Measurements from ENCODE around the gene REXO1. TPM values are rescaled to one million over a fixed set of nuclear protein-coding genes. Genes with fewer than 3 reads are reported as not detected.

Gene REXO1
- total RNA-seq, 2 donors from 2014 or later = 41.4 to 46.5 TPM

DNA sequence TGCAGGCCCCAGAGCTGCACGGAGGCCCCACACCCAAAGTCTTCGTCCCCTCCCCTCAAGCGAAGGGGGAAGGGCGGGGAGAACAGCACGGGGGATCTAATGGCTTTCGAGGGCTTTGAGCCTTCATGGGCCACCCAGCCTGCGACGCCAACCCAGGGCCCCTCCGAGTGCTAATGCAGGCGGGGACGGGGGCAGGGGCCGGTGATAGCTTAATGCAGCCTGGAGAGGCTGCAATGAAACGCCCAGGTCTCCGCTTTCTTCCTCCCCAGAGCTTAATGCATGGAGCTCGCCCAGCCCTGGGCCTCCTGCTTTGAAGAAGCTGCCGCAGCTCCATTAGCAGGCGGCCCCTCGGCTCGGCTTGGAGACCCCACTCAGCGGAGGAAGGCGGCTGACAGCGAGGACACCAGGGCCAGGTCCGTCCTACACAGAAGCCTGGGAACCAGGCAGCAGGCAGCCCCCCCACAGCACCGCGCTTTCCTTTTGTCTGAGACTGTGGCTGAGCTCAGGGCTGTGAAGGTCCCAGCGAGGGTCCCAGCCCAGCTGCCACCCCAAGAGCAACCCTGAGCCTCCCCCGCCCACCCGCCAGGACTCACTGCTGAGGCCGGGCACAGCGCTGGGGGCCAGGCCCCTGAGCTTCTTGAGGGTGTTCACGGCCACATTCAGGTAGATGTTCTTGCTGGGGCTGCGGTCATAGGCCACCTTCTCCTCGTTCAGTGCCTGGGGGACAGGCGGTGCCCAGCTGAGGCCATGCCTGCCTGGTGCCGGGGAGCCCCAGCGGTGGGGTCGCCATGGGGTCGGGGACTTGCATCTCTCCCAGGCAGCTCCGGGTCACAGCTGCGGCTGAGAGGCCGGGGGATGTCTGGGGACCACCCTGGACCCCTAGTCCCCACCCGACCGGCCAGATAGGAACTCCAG lies 28.7 kb downstream of the REXO1 start:
- no peaks in the 10 kb centered on the region for H3K4me1 Mint-ChIP-seq (ENCODE audit: low read depth)

DNA sequence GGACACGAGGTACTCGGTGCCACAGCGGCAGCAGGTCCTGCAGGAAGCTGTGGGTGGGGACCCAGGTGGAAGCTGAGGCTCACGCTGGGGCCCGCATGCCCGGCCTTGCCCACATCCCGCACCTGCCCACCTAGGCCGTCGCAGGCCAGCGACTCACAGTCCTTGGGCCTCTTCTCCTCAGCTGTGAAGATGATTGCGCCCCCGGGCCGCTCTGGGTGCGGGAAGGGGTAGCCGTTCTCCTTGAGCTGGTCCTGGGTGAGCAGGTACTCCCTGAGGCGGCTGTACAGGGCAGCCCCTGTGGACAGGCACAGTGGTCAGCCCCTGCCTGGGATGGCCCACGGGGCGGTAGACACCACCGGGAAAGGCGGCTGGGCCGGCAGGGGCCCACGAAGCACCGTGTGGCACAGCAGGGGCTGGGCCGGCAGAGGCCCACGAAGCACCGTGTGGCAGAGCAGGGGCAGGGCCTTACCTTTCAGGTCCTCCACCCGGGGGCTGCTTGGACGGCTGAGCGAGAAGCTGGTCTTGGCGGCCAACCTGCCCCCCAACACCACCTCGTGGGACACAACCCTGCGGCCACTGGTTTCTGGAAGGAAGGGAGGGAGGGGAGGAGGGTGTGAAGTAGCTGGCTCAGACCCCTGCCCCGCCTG lies 29.6 kb downstream of the REXO1 start:
- no peaks in the 10 kb centered on the region for H3K27me3 Mint-ChIP-seq (ENCODE audit: low read depth)
- ATAC-seq (replicated peaks in 1 of 2) (no peak), DNase-seq (no peak)
- no peaks in the 10 kb centered on the region for H3K9me3 Mint-ChIP-seq
- H3K36me3 Mint-ChIP-seq (ENCODE audit: insufficient read depth in 2 of 2) = peaks cover 0 to 6% of the 10 kb centered on the region in 2 donors
- no peak overlapping the region for H3K27ac Mint-ChIP-seq
- no peak overlapping the region for H3K4me3 Mint-ChIP-seq
- H3K4me1 Mint-ChIP-seq (ENCODE audit: low read depth) = no peaks in the 10 kb centered on the region

More for the DNA sequence above, 28.7 kb downstream of the REXO1 start:
- no peak for ATAC-seq (replicated peaks in 1 of 2)
- H3K27me3 Mint-ChIP-seq (ENCODE audit: low read depth) = no peaks in the 10 kb centered on the region
- peaks cover 0 to 9% of the 10 kb centered on the region in 2 donors for H3K36me3 Mint-ChIP-seq (ENCODE audit: insufficient read depth in 2 of 2)
- no peak overlapping the region for H3K4me3 Mint-ChIP-seq
- H3K27ac Mint-ChIP-seq = no peak overlapping the region
- no peak for DNase-seq
- no peaks in the 10 kb centered on the region for H3K9me3 Mint-ChIP-seq

DNA sequence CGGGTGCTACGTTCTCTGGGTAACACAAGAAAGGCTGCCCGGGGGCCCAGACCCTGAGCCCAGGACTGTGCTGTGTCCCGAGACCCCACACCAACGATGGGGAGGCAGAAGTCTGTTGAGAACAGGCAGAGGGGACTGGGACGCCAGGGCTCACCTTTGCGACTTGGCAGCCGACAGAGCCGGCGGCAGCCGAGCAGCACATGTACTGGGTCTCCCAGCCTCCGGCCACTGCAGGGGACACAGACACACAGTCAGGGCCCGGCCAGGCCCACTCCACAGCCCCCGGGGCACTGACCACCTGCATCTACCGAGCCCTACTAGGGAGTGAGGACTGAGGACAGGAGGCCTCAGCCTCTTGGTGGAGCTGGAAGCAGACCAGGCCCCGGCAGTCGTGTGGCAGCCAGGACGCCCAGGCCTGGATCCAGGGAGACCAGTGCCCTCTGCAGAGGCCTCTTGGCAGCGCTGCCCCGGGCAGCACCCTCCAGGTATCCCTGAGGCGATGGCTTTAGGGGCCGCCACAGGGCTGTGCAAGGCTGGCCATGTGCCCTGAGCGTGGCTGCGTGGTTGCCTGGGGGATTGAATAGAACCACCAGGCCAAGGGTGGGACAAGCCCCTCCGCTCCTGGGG lies 30.6 kb downstream of the REXO1 start:
- Mint-ChIP-seq H3K27me3 (ENCODE audit: low read depth) (no peaks in the 10 kb centered on the region), H3K9me3 (no peaks in the 10 kb centered on the region), H3K27ac (no peak overlapping the region), H3K36me3 (ENCODE audit: insufficient read depth in 2 of 2) (peaks cover 0 to 6% of the 10 kb centered on the region in 2 donors), H3K4me1 (ENCODE audit: low read depth) (peaks cover 6% of the 10 kb centered on the region), H3K4me3 (no peak overlapping the region)
- ATAC-seq (replicated peaks in 1 of 2) (no peak), DNase-seq (no peak)

DNA sequence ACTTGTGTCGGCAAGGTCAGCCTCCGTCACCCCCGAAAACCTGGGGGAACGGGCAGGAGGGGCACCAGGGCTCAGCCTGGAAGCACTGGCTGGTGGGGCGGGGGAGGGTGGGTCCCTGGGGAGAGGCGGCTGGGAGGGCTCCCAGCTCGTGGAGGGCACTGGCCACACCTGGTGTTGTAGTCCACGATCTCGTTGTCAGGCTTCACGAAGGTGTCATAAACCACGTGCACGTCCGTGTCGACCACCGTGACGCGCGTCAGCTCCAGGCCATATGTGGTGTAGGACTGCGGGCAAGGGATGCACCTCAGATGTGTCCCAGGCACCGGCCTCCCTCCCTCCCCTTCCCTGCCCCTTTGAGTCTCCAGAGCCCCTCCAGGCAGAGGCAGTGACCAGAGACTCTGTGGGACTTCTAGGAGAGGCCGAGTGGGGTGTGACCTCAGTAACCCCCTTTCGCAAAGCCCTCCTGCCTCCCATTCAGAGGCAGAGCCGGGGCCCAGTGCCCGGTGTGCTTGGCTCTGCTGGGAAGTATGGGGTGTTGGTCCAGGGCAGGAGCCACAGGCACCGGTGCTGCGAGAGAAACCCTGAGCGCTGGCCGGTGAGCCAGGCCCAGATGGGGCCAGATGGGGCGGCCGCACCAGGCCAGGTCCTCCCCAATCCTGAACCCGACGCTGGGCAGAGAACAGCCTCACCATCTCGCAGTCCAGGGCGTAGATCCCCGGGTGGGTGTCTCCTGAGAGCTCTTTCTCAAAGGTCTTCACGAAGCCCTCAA lies 31.6 kb downstream of the REXO1 start:
- peaks cover 9% of the 10 kb centered on the region for H3K4me1 Mint-ChIP-seq (ENCODE audit: low read depth)
- H3K27ac Mint-ChIP-seq = no peak overlapping the region
- ATAC-seq (replicated peaks in 1 of 2) (no peak), DNase-seq (no peak)
- H3K4me3 Mint-ChIP-seq = no peak overlapping the region
- H3K27me3 Mint-ChIP-seq (ENCODE audit: low read depth) = no peaks in the 10 kb centered on the region
- H3K9me3 Mint-ChIP-seq = no peaks in the 10 kb centered on the region
- H3K36me3 Mint-ChIP-seq (ENCODE audit: insufficient read depth in 2 of 2) = peaks cover 0 to 6% of the 10 kb centered on the region in 2 donors

DNA sequence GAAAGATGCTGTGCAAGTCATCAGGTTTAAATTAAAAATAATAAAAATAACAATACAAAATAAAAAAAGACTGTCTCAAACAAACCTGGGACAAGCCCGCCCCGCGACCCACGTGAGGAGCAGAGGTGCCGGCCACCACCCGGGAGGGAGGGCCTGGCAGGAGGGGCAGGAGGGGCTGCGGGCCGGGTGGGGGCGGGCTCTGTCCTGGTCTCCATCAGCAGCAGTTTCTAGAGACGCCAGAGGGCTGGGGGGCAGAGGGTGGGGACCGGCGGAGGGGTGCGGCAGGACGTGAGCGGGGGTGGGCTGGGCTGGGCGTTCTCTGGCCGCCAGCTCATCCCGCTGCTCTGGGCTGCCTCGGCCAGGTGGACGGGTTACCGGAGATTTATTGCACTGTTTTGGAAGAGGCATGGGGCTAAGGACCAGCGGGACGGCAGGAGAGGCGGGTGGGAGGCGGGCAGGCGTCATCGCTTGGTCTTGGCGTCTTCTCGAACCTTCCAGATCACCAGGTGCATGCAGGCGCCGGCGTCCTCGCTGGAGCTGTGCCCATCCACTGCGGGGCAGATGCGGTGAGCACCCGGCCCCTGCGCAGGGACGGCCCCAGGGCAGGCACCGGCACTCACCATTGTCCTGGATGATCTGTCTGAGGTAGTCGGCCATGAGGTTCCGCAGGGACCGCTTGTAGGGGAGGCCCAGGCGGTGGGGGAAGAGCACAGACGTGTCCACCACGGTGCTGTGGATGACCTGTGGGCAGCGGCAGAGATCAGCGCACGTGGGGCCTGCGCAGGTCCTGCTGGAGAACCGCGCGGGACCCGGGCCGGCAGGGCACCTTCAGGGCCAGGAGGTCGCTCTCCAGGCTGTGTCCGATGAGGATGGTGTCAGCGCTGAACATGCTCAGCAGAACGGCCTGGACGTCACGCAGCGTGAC lies 32.4 kb downstream of the REXO1 start:
- ATAC-seq (replicated peaks in 1 of 2) = no peak
- Mint-ChIP-seq H3K9me3 (no peaks in the 10 kb centered on the region), H3K4me3 (no peak overlapping the region), H3K27me3 (ENCODE audit: low read depth) (no peaks in the 10 kb centered on the region), H3K27ac (no peak overlapping the region), H3K4me1 (ENCODE audit: low read depth) (peaks cover 17% of the 10 kb centered on the region), H3K36me3 (ENCODE audit: insufficient read depth in 2 of 2) (peaks cover 0 to 4% of the 10 kb centered on the region in 2 donors)
- DNase-seq = no peak

DNA sequence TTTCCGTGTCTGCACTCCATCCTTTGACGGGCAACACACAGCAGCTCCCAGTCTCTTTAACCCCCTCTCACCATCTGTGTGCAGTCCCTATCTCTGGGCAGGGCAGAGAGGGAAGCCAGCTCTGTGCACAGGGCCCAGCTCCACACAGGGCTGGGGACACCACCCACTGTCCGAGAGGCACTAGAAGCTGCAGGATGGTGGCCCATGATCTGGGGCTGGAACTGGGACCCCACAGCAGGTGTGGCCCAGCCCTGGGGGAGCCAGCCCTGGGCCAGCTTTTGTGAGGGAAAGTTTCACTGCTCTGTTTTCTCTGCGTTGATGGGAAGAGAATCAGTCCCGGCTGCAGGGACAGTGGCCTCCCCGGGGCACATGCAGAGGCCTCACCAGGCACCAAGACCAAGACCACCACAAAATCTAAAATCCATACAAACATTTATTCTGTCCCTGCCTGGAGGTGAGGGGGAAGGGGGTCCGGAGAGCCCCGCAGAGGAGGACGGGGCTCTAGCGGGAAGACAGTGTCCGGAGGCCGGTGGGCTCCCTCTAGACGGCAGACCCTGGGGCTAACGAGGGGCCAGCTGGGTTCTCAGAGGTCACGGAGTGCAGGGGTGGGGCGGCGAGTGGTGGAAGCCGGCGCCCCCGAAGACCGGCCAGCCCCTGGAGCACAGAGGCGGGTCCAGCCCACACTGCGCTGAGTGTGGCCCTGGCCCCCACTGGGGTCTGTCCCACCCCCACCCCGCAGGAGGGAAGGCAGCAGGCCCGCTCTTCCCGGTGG lies 33.3 kb downstream of the REXO1 start:
- Mint-ChIP-seq H3K4me3 (no peak overlapping the region), H3K4me1 (ENCODE audit: low read depth) (peaks cover 17% of the 10 kb centered on the region), H3K36me3 (ENCODE audit: insufficient read depth in 2 of 2) (no peaks in the 10 kb centered on the region), H3K27ac (no peak overlapping the region), H3K9me3 (no peaks in the 10 kb centered on the region), H3K27me3 (ENCODE audit: low read depth) (no peaks in the 10 kb centered on the region)
- DNase-seq (no peak), ATAC-seq (replicated peaks in 1 of 2) (no peak)

DNA sequence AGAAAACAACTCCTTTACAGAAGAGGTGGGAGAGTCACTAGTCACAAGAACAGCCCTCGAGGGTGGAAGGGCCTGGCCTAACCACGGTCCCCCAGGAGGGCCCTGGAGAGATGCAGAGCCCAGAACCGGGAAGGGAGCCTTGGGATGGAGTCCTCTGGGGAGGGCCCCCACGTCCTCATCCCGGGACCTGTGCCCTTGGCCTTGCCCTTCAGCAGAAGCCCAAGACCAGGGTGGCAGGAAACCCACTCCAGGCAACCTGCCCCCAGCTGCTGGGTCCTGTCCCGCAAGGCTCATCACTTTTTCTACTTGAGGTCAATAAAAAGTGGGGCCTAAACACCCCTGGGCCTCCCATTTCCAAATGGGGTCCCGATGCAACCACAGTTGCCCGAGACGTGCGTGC lies 33.9 kb downstream of the REXO1 start:
- no peak overlapping the region for H3K4me3 Mint-ChIP-seq
- no peaks in the 10 kb centered on the region for H3K9me3 Mint-ChIP-seq
- H3K4me1 Mint-ChIP-seq (ENCODE audit: low read depth) = peaks cover 17% of the 10 kb centered on the region
- DNase-seq = no peak
- no peaks in the 10 kb centered on the region for H3K36me3 Mint-ChIP-seq (ENCODE audit: insufficient read depth in 2 of 2)
- H3K27me3 Mint-ChIP-seq (ENCODE audit: low read depth) = no peaks in the 10 kb centered on the region
- H3K27ac Mint-ChIP-seq = no peak overlapping the region
- ATAC-seq (replicated peaks in 1 of 2) = no peak

DNA sequence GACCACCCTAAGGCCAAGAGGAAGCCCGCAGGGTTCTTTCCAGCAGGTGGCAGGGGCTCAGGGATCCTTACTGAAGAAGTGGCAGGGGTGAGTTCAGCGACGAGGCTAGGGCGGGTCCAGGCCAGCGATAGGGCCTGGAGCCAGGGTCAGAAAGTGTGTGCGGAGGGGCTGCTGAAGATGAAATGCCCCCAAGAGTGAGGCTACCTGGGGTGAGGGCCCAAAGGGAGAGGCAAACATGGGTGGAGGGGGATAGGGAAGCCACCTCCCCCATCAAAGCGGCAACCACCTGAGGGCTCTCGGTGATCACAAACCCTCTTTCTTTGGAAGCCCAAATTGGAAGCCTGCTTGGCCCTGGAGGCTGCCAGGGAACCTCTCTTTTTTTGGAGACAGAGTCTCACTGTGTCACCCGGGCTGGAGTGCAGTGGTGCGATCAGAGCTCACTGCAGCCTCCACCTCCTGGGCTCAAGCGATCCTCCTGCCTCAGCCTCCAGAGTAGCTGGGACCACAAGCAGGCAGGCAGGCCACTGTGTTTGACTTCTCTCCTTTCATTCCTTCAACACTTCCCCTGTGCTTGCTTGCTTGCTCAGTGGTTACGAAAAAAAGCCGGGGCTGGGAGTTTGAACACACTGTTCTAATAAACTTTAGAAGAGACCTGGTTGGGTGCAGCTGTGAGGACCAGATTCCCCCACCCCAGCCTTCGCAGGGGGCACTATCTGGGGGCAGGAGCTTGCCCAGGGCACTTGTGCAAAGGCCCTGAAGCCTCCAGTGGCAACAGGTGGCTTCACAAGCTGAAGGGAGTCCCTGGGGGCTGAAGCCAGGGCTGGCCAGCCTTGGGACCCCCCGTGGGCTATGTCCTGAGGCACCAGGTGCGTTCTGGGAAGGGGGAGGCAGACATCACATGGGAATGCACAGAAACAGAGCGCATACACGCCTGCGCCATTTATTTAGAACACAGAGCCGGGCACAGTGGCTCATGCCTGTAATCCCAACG lies 34.8 kb downstream of the REXO1 start:
- Mint-ChIP-seq H3K36me3 (ENCODE audit: insufficient read depth in 2 of 2) (no peaks in the 10 kb centered on the region), H3K9me3 (no peaks in the 10 kb centered on the region), H3K4me1 (ENCODE audit: low read depth) (peaks cover 17% of the 10 kb centered on the region), H3K4me3 (peak overlapping the region; percentile 79 to 95), H3K27me3 (ENCODE audit: low read depth) (no peaks in the 10 kb centered on the region), H3K27ac (peak overlapping the region; percentile 35)
- DNase-seq (no peak), ATAC-seq (replicated peaks in 1 of 2) (no peak)

DNA sequence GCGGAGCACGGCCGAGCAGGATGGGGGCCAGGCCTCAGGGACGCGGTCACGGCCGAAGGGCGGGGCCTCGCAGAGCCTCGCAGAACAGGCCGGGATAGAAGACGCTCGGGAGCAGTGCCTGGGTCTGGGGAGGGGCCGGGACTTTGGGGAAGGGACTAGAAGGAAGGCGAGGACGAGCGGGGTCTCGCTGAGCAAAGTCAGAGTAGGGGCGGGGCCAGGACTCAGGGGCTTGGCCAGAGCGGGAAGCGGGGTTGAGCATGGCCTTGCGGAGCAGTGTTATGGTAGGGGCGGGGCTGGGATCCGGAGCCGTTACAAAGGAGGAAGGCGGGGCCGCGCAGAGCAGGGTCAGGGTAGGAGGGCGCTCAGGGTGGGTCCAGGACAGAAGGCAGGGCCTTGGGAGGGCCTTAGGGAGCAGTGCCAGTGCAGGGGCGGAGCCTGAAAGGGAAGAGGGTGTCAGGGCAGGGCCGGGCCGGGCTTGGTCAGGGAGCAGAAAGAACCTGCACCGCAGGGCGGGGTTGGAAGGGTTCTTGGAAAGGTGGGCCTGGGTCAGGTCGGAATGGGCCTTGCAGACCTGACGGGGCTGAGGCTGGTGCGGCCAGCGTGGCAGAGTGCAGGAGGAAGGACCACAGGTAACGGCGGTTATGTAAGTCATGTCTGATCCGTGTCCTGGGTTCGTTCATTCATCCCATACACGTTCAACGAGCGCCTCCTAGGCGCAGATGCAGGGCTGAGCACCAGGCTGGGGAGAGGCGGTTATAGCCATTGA lies 35.7 kb downstream of the REXO1 start:
- ATAC-seq (replicated peaks in 1 of 2) (peak; percentile 89 to 90), DNase-seq (peak; percentile 90 to 95)
- no peaks in the 10 kb centered on the region for H3K27me3 Mint-ChIP-seq (ENCODE audit: low read depth)
- peak overlapping the region; percentile 43 for H3K27ac Mint-ChIP-seq
- peaks cover 17% of the 10 kb centered on the region for H3K4me1 Mint-ChIP-seq (ENCODE audit: low read depth)
- H3K4me3 Mint-ChIP-seq = peak overlapping the region; percentile 79 to 95
- no peaks in the 10 kb centered on the region for H3K9me3 Mint-ChIP-seq
- H3K36me3 Mint-ChIP-seq (ENCODE audit: insufficient read depth in 2 of 2) = no peaks in the 10 kb centered on the region

DNA sequence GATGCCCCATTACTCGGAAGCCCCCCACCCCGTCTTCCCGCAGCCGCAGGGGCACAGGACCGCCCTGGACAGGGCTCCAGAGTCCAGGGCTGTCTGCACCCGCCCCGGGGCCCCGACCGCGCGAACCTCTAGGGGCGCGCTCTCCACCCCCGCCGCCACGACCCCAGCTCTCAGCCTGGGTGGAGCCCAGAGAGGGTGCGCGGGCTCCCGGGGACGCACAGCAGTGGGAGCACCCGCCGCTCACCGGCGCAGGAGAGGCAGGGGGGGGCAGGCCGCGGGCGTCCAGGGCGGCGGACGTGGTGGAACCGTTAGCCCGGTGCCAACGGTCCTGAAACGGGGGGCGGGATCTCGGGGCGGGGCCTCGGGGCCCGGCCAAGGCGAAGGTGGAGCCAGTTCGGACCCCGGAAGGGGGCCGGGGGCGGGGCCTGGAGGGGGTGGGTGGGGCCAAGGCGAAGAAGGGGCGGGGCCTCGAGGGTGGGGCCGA lies 36.3 kb downstream of the REXO1 start, which contains the start of gene ATP8B3:
TSS of gene ATP8B3 (minus strand) at position 335 of the 484 bp plus-strand sequence. CDS start 540 bp downstream, outside the sequence.
- H3K4me1 Mint-ChIP-seq (ENCODE audit: low read depth) = peaks cover 17% of the 10 kb centered on the region

More for the DNA sequence above, 36.3 kb downstream of the REXO1 start, which contains the start of gene ATP8B3:
- Mint-ChIP-seq H3K4me3 (peak within 1 kb of the TSS; percentile 79 to 95), H3K9me3 (no peaks in the 10 kb centered on the region), H3K27ac (peak within 1 kb of the TSS; percentile 43), H3K27me3 (ENCODE audit: low read depth) (no peaks in the 10 kb centered on the region), H3K36me3 (ENCODE audit: insufficient read depth in 2 of 2) (no peaks in the 10 kb centered on the region)
- ATAC-seq (replicated peaks in 1 of 2) = peak; percentile 24 to 26
- no peak for DNase-seq
